GM19099 (cell line): ENCODE results near the gene RICTOR.
A peak's percentile ranks its signal among the peaks of the same experiment; 100 is the strongest.

ENCODE experiments used
- POLR2A ChIP-seq: IDR thresholded peaks from 3 replicates; pipeline ENCODE4 v1.6.1; 2011; ENCODE audit warnings: low read depth; ENCODE audit not compliant: insufficient read length; ENCODE audit errors: extremely low read depth

The RICTOR gene, protein sequence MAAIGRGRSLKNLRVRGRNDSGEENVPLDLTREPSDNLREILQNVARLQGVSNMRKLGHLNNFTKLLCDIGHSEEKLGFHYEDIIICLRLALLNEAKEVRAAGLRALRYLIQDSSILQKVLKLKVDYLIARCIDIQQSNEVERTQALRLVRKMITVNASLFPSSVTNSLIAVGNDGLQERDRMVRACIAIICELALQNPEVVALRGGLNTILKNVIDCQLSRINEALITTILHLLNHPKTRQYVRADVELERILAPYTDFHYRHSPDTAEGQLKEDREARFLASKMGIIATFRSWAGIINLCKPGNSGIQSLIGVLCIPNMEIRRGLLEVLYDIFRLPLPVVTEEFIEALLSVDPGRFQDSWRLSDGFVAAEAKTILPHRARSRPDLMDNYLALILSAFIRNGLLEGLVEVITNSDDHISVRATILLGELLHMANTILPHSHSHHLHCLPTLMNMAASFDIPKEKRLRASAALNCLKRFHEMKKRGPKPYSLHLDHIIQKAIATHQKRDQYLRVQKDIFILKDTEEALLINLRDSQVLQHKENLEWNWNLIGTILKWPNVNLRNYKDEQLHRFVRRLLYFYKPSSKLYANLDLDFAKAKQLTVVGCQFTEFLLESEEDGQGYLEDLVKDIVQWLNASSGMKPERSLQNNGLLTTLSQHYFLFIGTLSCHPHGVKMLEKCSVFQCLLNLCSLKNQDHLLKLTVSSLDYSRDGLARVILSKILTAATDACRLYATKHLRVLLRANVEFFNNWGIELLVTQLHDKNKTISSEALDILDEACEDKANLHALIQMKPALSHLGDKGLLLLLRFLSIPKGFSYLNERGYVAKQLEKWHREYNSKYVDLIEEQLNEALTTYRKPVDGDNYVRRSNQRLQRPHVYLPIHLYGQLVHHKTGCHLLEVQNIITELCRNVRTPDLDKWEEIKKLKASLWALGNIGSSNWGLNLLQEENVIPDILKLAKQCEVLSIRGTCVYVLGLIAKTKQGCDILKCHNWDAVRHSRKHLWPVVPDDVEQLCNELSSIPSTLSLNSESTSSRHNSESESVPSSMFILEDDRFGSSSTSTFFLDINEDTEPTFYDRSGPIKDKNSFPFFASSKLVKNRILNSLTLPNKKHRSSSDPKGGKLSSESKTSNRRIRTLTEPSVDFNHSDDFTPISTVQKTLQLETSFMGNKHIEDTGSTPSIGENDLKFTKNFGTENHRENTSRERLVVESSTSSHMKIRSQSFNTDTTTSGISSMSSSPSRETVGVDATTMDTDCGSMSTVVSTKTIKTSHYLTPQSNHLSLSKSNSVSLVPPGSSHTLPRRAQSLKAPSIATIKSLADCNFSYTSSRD (N-terminal part only)

DNA sequence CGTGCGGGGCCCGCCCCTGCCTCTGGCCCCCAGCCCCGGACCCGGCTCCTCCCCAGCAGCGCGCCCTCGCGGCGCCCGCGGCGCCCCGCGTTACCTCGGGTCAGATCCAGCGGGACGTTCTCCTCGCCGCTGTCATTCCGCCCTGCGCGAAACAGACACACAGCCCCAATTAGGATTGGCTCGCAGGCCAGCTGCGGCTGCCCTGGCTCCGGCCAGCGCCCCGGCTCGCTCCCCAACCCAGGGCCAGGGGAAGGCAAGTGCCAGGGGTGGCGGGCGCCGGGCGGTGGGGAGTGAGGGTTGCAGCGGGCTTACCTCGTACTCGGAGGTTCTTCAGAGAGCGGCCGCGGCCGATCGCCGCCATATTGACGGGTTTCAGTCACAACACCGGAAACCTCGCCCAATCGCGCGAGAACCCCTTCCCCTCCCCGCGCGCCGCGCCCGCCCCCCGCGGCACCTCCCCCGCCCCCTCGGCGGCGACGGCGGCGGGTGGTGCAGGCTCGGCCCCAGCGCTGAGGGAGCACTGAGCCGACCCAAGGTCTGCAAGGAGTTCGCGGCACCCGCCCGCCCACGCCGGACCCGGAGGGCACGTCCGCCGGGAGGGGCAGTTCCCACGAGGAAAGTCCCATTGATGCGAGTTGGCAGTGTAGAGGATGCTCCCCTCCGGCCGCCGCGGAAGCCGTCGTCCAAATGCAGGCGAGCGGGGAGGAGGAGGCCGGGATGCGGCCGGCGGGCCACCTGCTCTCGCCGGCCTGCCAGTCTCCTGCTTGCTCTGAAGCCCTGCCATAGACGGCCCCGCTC lies at the start of gene RICTOR:
RICTOR (minus strand) TSS at position 383 of the 798 bp plus-strand sequence; CDS start at position 361, 22 bp downstream.
- peak; percentile 82 for TF ChIP-seq POLR2A

DNA sequence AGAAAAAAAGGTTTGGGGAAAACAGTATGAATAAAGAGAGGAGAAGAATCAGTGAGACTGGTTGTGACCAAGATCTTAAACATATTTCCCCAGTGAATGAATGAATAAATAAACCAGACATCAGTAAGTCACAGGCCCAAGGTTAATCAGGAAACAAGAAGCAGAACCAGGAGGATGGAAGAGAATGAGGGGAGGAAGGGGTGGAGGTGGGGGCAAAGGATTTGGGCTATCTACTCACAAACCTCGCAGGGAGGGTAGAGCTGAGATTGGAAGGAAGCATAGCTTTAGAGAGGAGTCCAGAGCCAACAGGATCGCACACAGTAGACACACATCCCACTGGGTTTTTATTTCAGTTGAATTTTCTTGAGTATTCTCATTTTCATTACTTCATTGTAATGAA lies 47.7 kb upstream of the RICTOR start:
- no peak for TF ChIP-seq POLR2A

DNA sequence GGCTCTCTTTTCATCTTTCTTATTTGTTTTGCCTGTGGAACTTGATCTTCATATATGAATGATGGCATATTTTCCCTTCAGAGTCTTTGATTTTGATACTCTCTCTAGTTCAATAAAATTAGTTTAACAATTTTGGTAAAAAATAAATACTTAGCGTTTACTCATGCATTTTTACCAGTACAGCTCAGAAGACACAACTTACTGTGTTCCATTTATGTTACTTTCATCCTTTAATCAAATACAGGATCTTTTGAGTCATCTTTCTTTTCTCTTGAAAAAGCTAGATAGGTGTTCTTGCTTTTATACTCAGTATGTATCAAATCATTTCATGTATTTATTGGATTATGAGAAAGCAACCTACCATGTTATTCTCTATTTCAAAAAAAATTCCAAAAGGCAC lies 47.1 kb upstream of the RICTOR start:
- no peak for TF ChIP-seq POLR2A

DNA sequence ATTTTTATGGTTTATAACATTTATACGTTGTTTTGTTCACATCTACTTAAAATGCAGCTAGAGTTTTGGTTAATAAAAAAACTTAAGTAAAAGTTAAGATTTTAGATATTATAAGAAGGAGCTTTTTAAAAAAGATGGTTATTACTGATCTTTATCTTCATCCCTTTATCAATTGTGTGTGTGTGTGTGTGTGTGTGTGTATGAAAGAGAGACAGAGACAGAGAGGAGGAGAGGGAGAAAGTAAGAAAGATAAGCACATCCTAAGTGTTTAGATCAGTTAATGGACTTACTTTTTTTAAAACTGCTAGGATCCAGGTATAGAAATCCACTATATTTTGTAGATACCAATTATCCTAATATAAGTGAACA lies 45.8 kb upstream of the RICTOR start:
- no peak for TF ChIP-seq POLR2A

DNA sequence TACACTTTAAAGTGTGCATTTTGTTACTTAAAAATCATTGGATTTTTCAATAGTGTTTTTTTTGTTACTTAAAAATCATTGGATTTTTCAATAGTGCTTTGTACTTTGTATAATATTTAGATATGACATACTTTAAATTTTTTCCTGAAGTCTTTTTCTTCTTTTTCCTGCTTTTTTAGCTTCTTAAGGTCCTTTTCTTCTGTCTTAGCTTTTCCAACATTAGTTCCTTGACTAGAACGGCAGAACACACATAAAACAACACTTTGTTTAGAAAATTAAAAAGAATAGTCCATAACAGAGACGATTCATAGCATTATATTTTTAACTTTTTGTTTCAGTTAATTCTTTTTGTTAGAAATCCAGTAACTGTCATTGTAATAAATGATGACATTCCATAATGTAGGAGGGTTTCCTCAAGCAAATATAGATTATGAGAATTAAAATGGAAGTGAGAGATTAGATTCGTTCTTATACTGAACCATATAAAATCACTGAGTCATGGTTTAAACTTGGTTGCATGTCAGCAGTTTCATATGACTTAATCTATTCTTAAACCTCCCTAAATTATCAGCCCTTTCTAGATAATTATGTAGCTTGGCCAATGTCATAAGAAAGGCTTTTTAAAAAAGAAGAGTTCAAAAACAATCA lies 45.3 kb upstream of the RICTOR start:
- TF ChIP-seq POLR2A = no peak

DNA sequence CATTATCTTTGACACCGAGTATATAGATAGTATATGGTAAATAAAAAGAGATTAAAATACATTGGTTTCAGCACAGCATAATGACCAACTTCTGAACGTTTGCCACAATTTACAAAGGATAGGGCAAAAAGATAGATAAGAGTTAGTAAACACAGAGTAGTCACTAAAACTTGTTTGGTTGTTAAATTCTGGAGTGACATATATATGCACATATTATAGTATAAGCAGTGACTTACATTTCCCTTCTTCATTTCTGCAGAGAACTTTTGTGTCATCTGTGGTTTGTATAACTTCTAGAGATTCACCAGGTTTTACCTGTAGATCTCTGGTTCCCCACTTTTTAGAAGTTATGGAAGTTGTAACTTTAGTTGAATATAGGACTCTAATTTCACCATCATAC lies 44.4 kb upstream of the RICTOR start:
- no peak for TF ChIP-seq POLR2A

DNA sequence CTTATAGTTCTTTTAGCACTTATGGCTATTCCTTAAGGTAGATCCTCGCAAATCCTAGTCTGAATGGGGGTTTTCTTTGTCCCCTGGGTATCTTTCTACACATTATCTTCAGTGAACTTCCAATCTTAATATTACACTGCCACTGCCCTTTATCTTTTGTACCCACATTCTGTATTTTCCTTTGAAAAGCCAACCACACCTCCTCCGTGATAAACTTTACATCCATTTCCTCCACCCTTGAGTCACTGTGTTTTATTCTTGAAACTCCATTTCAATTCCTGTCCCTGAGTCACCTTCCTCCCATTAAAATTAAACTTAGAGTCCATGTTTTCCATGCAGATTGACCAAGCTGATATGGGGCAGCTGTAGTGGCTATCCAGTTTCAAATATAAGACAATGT lies 43.2 kb upstream of the RICTOR start:
- no peak for TF ChIP-seq POLR2A

DNA sequence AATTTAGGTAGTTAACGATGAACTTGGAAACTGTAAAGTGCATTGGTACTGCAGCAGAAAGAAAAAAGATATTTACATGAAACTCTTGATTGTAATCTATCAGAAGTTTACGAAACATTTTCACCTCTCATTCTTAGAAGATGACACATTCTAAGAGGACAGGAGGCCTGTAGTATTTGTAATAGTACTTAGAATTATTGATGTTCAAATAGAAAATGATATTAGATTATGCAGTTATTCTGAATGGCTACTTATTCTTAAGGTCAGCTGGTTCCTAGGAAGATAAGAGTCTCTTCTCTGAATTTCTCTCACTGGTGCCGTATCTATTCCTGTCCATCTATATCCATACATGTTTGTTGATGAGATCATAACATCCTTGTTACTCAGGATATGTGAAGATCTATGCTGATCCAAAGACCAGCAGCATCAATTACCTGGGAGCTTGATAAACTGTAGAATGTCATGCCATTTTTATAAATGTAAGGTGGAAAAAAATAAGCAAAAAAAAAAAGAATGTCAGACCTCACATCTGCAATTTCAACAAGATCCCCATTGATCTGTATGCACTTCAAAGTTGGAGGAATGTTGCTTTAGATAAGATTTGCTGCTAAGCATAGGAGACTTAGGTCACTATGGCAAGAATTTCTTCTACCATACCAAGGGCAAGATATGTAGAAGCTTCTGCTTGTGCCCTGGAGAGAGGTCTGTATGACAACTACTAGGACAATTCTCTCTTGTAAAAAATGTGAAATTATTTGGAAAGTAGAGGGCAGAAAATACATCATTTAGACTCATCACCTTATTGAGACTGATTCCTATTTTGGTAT lies 42.4 kb upstream of the RICTOR start:
- TF ChIP-seq POLR2A = no peak

DNA sequence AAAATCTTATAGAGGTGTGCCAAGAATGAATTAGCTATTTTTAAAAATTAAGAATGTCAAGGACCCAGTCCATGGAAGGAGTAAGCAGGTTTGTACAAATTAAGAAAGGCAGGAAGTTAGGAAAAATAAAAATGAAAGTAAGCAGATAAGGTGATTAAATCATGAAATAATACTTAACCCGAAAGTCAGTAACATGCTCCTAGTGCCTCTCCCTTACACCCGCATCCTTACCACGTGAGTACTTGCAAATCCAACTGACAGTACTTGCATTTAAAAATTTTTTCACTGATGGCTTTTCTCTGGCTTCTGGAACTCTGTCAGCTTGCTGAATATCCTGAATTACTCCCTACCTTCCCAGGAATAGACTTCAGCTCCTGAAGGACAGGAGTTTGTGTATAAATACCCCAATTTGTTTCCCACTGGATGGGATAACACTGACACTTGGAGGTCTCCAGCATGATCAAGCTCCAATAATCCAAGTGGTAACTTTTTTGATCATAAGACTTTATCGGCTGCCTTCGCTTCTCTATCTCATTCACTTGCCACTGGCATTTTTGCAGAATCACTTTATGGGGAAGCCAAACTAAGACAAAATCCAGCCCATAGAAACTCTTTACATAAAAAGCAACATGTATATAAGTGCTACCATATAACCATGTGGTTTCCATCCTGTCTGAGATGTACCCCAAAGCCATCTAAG lies 41.6 kb upstream of the RICTOR start:
- no peak for TF ChIP-seq POLR2A

DNA sequence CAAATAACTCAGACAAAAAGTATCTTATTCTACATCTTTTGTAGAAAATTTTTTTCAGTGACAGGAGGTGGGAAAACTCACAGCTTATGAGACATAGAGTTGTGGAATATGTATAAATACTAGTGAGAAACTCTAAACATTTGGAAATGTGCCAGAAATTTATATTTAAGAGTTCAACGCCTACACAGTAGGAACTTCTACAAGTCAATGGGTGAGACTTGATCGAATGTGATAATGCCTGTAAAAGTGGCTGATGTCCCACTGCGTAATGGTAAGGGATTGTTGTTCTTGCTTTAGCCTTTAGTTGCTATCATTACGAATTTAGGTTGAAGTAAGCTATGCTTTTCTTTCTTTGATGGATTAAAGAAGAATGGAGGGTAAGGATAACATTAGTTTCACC lies 40.0 kb upstream of the RICTOR start:
- TF ChIP-seq POLR2A = no peak

DNA sequence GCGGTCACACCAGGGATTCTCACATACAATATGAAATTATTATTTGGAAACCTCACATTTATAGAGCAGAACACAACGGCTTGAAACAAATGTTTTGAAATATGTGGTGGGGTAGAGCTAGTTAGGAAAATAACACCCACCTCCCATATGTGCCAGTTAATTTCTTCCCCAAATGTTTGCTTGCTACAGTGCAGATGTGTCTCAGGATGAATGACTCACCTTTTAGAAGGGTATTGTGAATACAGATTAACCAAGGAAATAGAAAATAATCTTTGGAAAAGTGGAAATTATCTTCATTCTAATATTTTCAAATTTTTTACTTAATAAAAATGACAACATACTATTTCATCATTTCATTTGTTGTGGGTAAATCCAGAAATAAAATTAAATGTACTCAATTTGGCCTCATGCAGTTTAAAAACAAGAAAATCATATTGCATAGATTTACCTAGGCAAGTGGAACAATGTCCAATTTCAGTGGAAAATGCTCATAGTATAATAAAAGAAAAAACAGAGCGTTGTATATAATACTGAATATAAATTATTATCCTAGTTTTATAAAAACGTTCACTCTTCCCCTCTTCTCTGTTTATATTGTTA lies 39.3 kb upstream of the RICTOR start:
- TF ChIP-seq POLR2A = no peak

DNA sequence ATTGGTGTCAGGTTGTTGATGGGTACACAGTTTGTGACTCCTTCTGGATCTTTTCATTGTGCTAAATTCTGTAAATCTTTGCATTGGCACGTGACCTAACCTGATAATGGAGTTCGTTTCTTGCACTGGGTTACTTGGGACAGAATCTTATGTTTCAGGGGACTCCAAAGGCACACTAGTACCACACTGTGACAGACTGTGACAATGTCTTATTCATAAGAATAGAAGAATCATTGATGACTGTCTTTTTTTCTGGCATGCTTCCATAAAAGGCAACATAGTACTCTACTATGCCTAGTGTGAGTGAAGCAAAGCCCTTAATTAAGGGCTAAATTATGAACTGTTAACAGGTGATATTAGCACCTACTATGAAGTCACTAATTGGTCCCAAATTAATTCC lies 35.4 kb upstream of the RICTOR start:
- no peak for TF ChIP-seq POLR2A
